Neural cell (in vitro differentiated cells): ENCODE results near the gene PPP2R2B.

Experiments used
- EP300 ChIP-seq: fragments of 450-650 bp; conservative IDR thresholded peaks from 2 replicates; pipeline ENCODE4 v1.6.1; 2014; ENCODE audit warnings: antibody characterized with exemption, mild to moderate bottlenecking, moderate library complexity; ENCODE audit not compliant: poor library complexity, severe bottlenecking
- EZH2 ChIP-seq: fragments of 200-600, 300-800 bp; shearing (Covaris generic), sonication (generic); IDR thresholded peaks from 2 replicates; pipeline ENCODE4 v1.6.1; 2014; ENCODE audit warnings: antibody characterized with exemption, low read length, borderline replicate concordance, mild to moderate bottlenecking; ENCODE audit not compliant: insufficient read depth, poor library complexity, severe bottlenecking
- MXI1 ChIP-seq: fragments of 450-650 bp; conservative IDR thresholded peaks from 2 replicates; pipeline ENCODE4 v1.6.1; 2014; ENCODE audit warnings: antibody characterized with exemption, mild to moderate bottlenecking; ENCODE audit not compliant: poor library complexity, severe bottlenecking
- POLR2AphosphoS5 ChIP-seq: IDR thresholded peaks from 2 replicates; pipeline ENCODE4 v1.6.1; 2012
- SMC3 ChIP-seq: fragments of 450-650 bp; conservative IDR thresholded peaks from 2 replicates; pipeline ENCODE4 v1.6.1; 2014; ENCODE audit warnings: antibody characterized with exemption, mild to moderate bottlenecking, moderate library complexity; ENCODE audit not compliant: poor library complexity
- TF ChIP-seq, protein P1 (sequence below): fragments of 450-650 bp; IDR thresholded peaks from 2 replicates; pipeline ENCODE4 v1.5.1; 2014; ENCODE audit warnings: antibody characterized with exemption, mild to moderate bottlenecking, moderate library complexity; ENCODE audit not compliant: poor library complexity, severe bottlenecking
- TF ChIP-seq, protein P2 (sequence below): IDR thresholded peaks from 2 replicates; pipeline ENCODE4 v1.6.1; 2012; ENCODE audit warnings: borderline replicate concordance

DNA sequence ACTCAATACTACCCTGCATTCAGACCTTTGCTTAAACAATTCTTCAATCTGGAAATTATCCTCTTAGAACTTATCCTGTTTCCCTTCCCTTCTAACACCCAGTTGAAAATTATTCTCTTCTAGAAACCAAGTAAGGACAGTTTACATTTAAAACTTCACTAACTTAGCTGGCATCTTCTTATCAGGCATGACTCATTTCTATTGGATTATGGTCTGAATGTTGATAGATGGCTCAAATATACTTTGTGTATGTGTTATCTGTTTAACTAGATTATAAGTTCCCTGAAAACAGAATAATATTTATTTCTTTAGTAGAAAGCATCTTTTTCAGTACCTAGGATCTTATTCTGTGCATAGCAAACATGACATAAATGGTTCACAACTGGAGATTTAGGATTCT is 161.9 kb downstream of the PPP2R2B start:
- TF ChIP-seq EZH2 (no peak), SMC3 (no peak), POLR2AphosphoS5 (no peak), MXI1 (no peak), EP300 (no peak)
- TF ChIP-seq, protein P1, sequence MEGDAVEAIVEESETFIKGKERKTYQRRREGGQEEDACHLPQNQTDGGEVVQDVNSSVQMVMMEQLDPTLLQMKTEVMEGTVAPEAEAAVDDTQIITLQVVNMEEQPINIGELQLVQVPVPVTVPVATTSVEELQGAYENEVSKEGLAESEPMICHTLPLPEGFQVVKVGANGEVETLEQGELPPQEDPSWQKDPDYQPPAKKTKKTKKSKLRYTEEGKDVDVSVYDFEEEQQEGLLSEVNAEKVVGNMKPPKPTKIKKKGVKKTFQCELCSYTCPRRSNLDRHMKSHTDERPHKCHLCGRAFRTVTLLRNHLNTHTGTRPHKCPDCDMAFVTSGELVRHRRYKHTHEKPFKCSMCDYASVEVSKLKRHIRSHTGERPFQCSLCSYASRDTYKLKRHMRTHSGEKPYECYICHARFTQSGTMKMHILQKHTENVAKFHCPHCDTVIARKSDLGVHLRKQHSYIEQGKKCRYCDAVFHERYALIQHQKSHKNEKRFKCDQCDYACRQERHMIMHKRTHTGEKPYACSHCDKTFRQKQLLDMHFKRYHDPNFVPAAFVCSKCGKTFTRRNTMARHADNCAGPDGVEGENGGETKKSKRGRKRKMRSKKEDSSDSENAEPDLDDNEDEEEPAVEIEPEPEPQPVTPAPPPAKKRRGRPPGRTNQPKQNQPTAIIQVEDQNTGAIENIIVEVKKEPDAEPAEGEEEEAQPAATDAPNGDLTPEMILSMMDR: no peak
- TF ChIP-seq, protein P2, sequence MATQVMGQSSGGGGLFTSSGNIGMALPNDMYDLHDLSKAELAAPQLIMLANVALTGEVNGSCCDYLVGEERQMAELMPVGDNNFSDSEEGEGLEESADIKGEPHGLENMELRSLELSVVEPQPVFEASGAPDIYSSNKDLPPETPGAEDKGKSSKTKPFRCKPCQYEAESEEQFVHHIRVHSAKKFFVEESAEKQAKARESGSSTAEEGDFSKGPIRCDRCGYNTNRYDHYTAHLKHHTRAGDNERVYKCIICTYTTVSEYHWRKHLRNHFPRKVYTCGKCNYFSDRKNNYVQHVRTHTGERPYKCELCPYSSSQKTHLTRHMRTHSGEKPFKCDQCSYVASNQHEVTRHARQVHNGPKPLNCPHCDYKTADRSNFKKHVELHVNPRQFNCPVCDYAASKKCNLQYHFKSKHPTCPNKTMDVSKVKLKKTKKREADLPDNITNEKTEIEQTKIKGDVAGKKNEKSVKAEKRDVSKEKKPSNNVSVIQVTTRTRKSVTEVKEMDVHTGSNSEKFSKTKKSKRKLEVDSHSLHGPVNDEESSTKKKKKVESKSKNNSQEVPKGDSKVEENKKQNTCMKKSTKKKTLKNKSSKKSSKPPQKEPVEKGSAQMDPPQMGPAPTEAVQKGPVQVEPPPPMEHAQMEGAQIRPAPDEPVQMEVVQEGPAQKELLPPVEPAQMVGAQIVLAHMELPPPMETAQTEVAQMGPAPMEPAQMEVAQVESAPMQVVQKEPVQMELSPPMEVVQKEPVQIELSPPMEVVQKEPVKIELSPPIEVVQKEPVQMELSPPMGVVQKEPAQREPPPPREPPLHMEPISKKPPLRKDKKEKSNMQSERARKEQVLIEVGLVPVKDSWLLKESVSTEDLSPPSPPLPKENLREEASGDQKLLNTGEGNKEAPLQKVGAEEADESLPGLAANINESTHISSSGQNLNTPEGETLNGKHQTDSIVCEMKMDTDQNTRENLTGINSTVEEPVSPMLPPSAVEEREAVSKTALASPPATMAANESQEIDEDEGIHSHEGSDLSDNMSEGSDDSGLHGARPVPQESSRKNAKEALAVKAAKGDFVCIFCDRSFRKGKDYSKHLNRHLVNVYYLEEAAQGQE: no peak
